ENCODE measurements around the gene THBS3. TPM values are rescaled to one million over a fixed set of nuclear protein-coding genes. Genes with fewer than 3 reads are reported as not detected.

THBS3 gene
- total and polyA plus RNA-seq, 2 of the 13 experiments (the other 11 are each of a cell fraction or from before 2014, with no cell fraction given): 0.86 to 3.6 TPM

DNA sequence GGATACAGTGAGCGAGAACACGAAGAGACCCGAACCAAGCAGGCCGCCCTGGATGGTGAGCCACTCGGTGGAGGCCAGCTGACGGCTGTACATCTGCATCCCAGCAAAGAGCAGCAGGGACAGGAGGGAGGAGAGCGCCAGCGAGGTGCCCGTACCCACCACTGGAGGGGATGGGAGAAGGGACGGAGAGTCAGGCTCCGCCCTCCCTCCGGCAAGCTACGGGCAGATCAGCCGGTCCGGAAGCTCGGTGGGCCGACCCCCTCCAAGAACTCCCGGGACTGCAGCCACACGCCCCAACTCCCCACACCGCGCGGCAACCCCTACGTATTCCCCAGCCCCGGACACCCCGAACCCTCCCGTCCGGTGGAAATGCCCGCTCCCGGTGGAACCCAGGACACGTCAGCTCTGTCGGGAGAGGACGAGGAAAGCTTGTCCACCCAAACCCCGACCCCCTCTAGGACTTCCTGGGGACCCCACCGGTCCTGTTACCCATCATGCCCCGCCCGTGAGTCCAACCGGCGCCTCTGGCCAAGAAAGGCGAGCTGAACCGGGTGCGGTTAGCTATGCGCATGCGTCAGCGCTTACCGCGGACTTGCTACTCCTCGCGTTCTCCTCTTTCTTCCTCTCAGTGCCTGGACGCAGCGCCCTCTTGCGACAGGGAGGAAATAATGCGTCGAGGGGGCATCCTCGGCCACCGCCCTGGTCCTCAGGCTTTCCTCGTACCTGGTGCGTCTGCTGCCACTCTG lies 34.8 kb downstream of the THBS3 start, which contains the start of gene KRTCAP2 (continued):
- TF ChIP-seq ZNF263 (CRISPR knock-in tag; IDR thresholded peaks at IDR 0.05): 0 out of 2 replicates have a peak, but pooled peaks have one; percentile 44
- TF ChIP-seq SCMH1 (CRISPR knock-in tag; IDR thresholded peaks at IDR 0.05; ENCODE audit: borderline replicate concordance): no peak
- peak; percentile 58 for TF ChIP-seq NFYC (CRISPR knock-in tag; IDR thresholded peaks at IDR 0.05)
- no peak for TF ChIP-seq NR2F1 (CRISPR knock-in tag; IDR thresholded peaks at IDR 0.05)
- TF ChIP-seq, protein P1, sequence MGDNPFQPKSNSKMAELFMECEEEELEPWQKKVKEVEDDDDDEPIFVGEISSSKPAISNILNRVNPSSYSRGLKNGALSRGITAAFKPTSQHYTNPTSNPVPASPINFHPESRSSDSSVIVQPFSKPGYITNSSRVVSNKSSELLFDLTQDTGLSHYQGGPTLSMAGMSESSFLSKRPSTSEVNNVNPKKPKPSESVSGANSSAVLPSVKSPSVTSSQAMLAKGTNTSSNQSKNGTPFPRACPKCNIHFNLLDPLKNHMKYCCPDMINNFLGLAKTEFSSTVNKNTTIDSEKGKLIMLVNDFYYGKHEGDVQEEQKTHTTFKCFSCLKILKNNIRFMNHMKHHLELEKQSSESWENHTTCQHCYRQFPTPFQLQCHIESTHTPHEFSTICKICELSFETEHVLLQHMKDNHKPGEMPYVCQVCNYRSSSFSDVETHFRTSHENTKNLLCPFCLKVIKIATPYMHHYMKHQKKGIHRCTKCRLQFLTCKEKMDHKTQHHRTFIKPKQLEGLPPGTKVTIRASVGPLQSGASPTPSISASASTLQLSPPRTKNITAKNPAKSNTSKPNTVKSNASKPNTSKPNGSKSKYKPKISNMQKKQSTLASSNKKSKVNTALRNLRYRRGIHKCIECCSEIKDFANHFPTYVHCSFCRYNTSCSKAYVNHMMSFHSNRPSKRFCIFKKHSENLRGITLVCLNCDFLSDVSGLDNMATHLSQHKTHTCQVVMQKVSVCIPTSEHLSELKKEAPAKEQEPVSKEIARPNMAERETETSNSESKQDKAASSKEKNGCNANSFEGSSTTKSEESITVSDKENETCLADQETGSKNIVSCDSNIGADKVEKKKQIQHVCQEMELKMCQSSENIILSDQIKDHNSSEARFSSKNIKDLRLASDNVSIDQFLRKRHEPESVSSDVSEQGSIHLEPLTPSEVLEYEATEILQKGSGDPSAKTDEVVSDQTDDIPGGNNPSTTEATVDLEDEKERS (CRISPR knock-in tag; IDR thresholded peaks at IDR 0.05): no peak
- peak; percentile 97; the same call in 1 of the 2 replicates for TF ChIP-seq YEATS2 (CRISPR knock-in tag; IDR thresholded peaks at IDR 0.05; ENCODE audit: borderline replicate concordance)
- peak; percentile 95 for TF ChIP-seq THAP11 (CRISPR knock-in tag; IDR thresholded peaks at IDR 0.05)
- TF ChIP-seq CAMTA2 (CRISPR knock-in tag; IDR thresholded peaks at IDR 0.05; ENCODE audit: borderline replicate concordance): no peak
- TF ChIP-seq, protein P2, sequence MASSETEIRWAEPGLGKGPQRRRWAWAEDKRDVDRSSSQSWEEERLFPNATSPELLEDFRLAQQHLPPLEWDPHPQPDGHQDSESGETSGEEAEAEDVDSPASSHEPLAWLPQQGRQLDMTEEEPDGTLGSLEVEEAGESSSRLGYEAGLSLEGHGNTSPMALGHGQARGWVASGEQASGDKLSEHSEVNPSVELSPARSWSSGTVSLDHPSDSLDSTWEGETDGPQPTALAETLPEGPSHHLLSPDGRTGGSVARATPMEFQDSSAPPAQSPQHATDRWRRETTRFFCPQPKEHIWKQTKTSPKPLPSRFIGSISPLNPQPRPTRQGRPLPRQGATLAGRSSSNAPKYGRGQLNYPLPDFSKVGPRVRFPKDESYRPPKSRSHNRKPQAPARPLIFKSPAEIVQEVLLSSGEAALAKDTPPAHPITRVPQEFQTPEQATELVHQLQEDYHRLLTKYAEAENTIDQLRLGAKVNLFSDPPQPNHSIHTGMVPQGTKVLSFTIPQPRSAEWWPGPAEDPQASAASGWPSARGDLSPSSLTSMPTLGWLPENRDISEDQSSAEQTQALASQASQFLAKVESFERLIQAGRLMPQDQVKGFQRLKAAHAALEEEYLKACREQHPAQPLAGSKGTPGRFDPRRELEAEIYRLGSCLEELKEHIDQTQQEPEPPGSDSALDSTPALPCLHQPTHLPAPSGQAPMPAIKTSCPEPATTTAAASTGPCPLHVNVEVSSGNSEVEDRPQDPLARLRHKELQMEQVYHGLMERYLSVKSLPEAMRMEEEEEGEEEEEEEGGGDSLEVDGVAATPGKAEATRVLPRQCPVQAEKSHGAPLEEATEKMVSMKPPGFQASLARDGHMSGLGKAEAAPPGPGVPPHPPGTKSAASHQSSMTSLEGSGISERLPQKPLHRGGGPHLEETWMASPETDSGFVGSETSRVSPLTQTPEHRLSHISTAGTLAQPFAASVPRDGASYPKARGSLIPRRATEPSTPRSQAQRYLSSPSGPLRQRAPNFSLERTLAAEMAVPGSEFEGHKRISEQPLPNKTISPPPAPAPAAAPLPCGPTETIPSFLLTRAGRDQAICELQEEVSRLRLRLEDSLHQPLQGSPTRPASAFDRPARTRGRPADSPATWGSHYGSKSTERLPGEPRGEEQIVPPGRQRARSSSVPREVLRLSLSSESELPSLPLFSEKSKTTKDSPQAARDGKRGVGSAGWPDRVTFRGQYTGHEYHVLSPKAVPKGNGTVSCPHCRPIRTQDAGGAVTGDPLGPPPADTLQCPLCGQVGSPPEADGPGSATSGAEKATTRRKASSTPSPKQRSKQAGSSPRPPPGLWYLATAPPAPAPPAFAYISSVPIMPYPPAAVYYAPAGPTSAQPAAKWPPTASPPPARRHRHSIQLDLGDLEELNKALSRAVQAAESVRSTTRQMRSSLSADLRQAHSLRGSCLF (CRISPR knock-in tag; IDR thresholded peaks at IDR 0.05; ENCODE audit: borderline replicate concordance): no peak
- no peak for TF ChIP-seq IKZF4 (CRISPR knock-in tag; IDR thresholded peaks at IDR 0.05; ENCODE audit: borderline replicate concordance, low read depth, not compliant biosample characterization)
- no peak for TF ChIP-seq ZNF24 (IDR thresholded peaks at IDR 0.05)
- no peak for TF ChIP-seq ZNF354B (CRISPR knock-in tag; IDR thresholded peaks at IDR 0.05)
- TF ChIP-seq ZBTB21 (CRISPR knock-in tag; IDR thresholded peaks at IDR 0.05): no peak; the same call in 1 of the 2 replicates
- TF ChIP-seq, protein P3, sequence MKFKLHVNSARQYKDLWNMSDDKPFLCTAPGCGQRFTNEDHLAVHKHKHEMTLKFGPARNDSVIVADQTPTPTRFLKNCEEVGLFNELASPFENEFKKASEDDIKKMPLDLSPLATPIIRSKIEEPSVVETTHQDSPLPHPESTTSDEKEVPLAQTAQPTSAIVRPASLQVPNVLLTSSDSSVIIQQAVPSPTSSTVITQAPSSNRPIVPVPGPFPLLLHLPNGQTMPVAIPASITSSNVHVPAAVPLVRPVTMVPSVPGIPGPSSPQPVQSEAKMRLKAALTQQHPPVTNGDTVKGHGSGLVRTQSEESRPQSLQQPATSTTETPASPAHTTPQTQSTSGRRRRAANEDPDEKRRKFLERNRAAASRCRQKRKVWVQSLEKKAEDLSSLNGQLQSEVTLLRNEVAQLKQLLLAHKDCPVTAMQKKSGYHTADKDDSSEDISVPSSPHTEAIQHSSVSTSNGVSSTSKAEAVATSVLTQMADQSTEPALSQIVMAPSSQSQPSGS (CRISPR knock-in tag; IDR thresholded peaks at IDR 0.05): peak; percentile 81; the same call in 1 of the 2 replicates
- TF ChIP-seq, protein P4, sequence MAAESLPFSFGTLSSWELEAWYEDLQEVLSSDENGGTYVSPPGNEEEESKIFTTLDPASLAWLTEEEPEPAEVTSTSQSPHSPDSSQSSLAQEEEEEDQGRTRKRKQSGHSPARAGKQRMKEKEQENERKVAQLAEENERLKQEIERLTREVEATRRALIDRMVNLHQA (CRISPR knock-in tag; IDR thresholded peaks at IDR 0.05): no peak
- TF ChIP-seq ARNT2 (CRISPR knock-in tag; IDR thresholded peaks at IDR 0.05; ENCODE audit: low read depth): no peak; the same call in 1 of the 2 replicates
- TF ChIP-seq NPAS2 (CRISPR knock-in tag; IDR thresholded peaks at IDR 0.05; ENCODE audit: borderline replicate concordance): no peak
